WTC11 (cell line): ENCODE results near the gene GRIN1. TPM values are rescaled to one million over a fixed set of nuclear protein-coding genes. Genes with fewer than 3 reads are reported as not detected.

Experiments
- ATAC-seq: fragments of 200-7000 bp; cut with Tn5 transposase; 2 replicates; pipeline ENCODE4 v1.10.0; 2021; ENCODE audit warnings: mild to moderate bottlenecking, moderate library complexity
- CTCF ChIA-PET: fragments of 300-600 bp; sonication (Branson Sonifier 250); formaldehyde crosslinking; loops from one replicate; lab custom pipeline; 2021; ENCODE audit warnings: antibody characterized with exemption; lab: Charles Lee
- POLR2A ChIA-PET: fragments of 350-600 bp; sonication (Branson Sonifier 250); formaldehyde crosslinking; loops from one replicate; lab custom pipeline; 2021; ENCODE audit warnings: antibody characterized with exemption; lab: Charles Lee
- DNase-seq: peaks from one replicate; pipeline ENCODE4 v3.0.0; 2021; ENCODE audit warnings: low spot score
- H3K27ac Mint-ChIP-seq: 2 replicates; pipeline ENCODE4 v1.8.0; 2021; ENCODE audit warnings: mixed read lengths
- H3K27me3 Mint-ChIP-seq: 2 replicates; pipeline ENCODE4 v1.8.0; 2021; ENCODE audit warnings: low read depth, mild to moderate bottlenecking, moderate library complexity, mixed read lengths
- H3K36me3 Mint-ChIP-seq: 2 replicates; pipeline ENCODE4 v1.8.0; 2021; ENCODE audit warnings: mixed read lengths
- H3K4me1 Mint-ChIP-seq: 2 replicates; pipeline ENCODE4 v1.8.0; 2022; ENCODE audit warnings: mixed read lengths
- H3K4me3 Mint-ChIP-seq: 2 replicates; pipeline ENCODE4 v1.8.0; 2021; ENCODE audit warnings: mild to moderate bottlenecking, moderate library complexity, mixed read lengths
- H3K9me3 Mint-ChIP-seq: 2 replicates; pipeline ENCODE4 v1.8.0; 2021; ENCODE audit warnings: mixed read lengths
- AFF4 ChIP-seq: sonication (generic); formaldehyde crosslinking; IDR thresholded peaks from 2 replicates; pipeline ENCODE4 v1.8.1; 2023; ENCODE audit warnings: mild to moderate bottlenecking, missing genetic modification reagents, borderline replicate concordance
- ARID4B ChIP-seq: sonication (generic); formaldehyde crosslinking; IDR thresholded peaks from 2 replicates; pipeline ENCODE4 v1.8.0; 2023; ENCODE audit warnings: missing genetic modification reagents, mild to moderate bottlenecking, borderline replicate concordance
- ATF1 ChIP-seq: sonication (generic); formaldehyde crosslinking; IDR thresholded peaks from 2 replicates; pipeline ENCODE4 v1.8.1; 2023; ENCODE audit warnings: mild to moderate bottlenecking, moderate library complexity, missing genetic modification reagents
- CREM ChIP-seq: sonication (generic); formaldehyde crosslinking; IDR thresholded peaks from 2 replicates; pipeline ENCODE4 v1.8.1; 2022; ENCODE audit warnings: mild to moderate bottlenecking, missing genetic modification reagents, moderate library complexity
- E2F1 ChIP-seq: sonication (generic); formaldehyde crosslinking; IDR thresholded peaks from 2 replicates; pipeline ENCODE4 v1.8.0; 2022; ENCODE audit warnings: mild to moderate bottlenecking, missing genetic modification reagents
- FOXJ3 ChIP-seq: sonication (generic); formaldehyde crosslinking; IDR thresholded peaks from 2 replicates; pipeline ENCODE4 v1.9.0; 2021; ENCODE audit warnings: missing genetic modification reagents, mild to moderate bottlenecking, borderline replicate concordance
- FOXP4 ChIP-seq: sonication (generic); formaldehyde crosslinking; IDR thresholded peaks from 2 replicates; pipeline ENCODE4 v1.8.0; 2022; ENCODE audit warnings: mild to moderate bottlenecking, missing genetic modification reagents
- HMGXB4 ChIP-seq: sonication (generic); formaldehyde crosslinking; IDR thresholded peaks from 2 replicates; pipeline ENCODE4 v1.8.1; 2023; ENCODE audit warnings: mild to moderate bottlenecking, moderate library complexity, missing genetic modification reagents
- IRF1 ChIP-seq: sonication (generic); formaldehyde crosslinking; IDR thresholded peaks from 2 replicates; pipeline ENCODE4 v1.8.0; 2023; ENCODE audit warnings: missing genetic modification reagents
- MAX ChIP-seq: sonication (generic); formaldehyde crosslinking; IDR thresholded peaks from 2 replicates; pipeline ENCODE4 v1.8.0; 2022; ENCODE audit warnings: mild to moderate bottlenecking, missing genetic modification reagents
- RORB ChIP-seq: fragments of 250-450 bp; sonication (Bioruptor Pico); IDR thresholded peaks from 2 replicates; pipeline ENCODE4 v1.9.0; 2021; ENCODE audit warnings: mild to moderate bottlenecking
- SMAD4 ChIP-seq: sonication (generic); formaldehyde crosslinking; IDR thresholded peaks from 2 replicates; pipeline ENCODE4 v1.8.0; 2022; ENCODE audit warnings: mild to moderate bottlenecking, missing genetic modification reagents
- TEAD1 ChIP-seq: sonication (generic); formaldehyde crosslinking; IDR thresholded peaks from 2 replicates; pipeline ENCODE4 v1.8.0; 2022; ENCODE audit warnings: mild to moderate bottlenecking, missing genetic modification reagents
- ZNF219 ChIP-seq: sonication (generic); formaldehyde crosslinking; IDR thresholded peaks from 2 replicates; pipeline ENCODE4 v1.8.0; 2023; ENCODE audit warnings: missing genetic modification reagents, mild to moderate bottlenecking, borderline replicate concordance
- ZNF317 ChIP-seq: sonication (generic); formaldehyde crosslinking; IDR thresholded peaks from 2 replicates; pipeline ENCODE4 v1.8.1; 2023; ENCODE audit warnings: low read depth, mild to moderate bottlenecking, moderate library complexity, missing genetic modification reagents, borderline replicate concordance
- ZNF512 ChIP-seq: sonication (generic); formaldehyde crosslinking; IDR thresholded peaks from 2 replicates; pipeline ENCODE4 v1.8.1; 2022; ENCODE audit warnings: missing genetic modification reagents, borderline replicate concordance
- total RNA-seq: library from RNA; stranded (reverse); gene quantifications from 3 replicates; pipeline ENCODE4 v1.2.3, GENCODE V29; 2021

GRIN1 gene
- total RNA-seq, 1 experiment from 2014 or later = 4.1 TPM

GRCh38 chr9:137141976-137142936, 3.3 kb downstream of the GRIN1 start:
- DNase-seq (no peak), ATAC-seq (no peak)
- CTCF ChIA-PET = interaction anchor here (0.6 kb wide), 1 partner anchor 81 kb away, joined by 5 read pairs; no protein-coding TSS in a partner anchor
- TF ChIP-seq FOXJ3 (CRISPR knock-in tag) (no peak), RORB (no peak), CREM (CRISPR knock-in tag) (no peak), MAX (CRISPR knock-in tag) (no peak), FOXP4 (CRISPR knock-in tag) (no peak), SMAD4 (CRISPR knock-in tag) (no peak)
- no peak overlapping the region for H3K4me3 Mint-ChIP-seq
- POLR2A ChIA-PET = no interaction called here
- H3K36me3 Mint-ChIP-seq = no peaks in the 10 kb centered on the region
- H3K27ac Mint-ChIP-seq = no peak overlapping the region
- no peaks in the 10 kb centered on the region for H3K9me3 Mint-ChIP-seq
- peaks cover 6% of the 10 kb centered on the region; the same call in 1 of the 2 replicates for H3K4me1 Mint-ChIP-seq
- peaks cover 59% of the 10 kb centered on the region for H3K27me3 Mint-ChIP-seq

- H3K27me3 Mint-ChIP-seq = peaks cover 47% of the 10 kb centered on the region
- no peak for DNase-seq
- no peaks in the 10 kb centered on the region for H3K9me3 Mint-ChIP-seq
- no peak for ATAC-seq
- no peak overlapping the region for H3K4me3 Mint-ChIP-seq
- no peak overlapping the region for H3K27ac Mint-ChIP-seq
- CTCF ChIA-PET = no interaction called here
- no peaks in the 10 kb centered on the region; the same call in 1 of the 2 replicates for H3K4me1 Mint-ChIP-seq
- POLR2A ChIA-PET = no interaction called here
- no peaks in the 10 kb centered on the region for H3K36me3 Mint-ChIP-seq
- TF ChIP-seq ZNF317 (no peak), ATF1 (no peak), CREM (CRISPR knock-in tag) (no peak), ARID4B (CRISPR knock-in tag) (no peak), E2F1 (CRISPR knock-in tag) (no peak), AFF4 (CRISPR knock-in tag) (no peak), TEAD1 (CRISPR knock-in tag) (no peak), ZNF512 (no peak), FOXJ3 (CRISPR knock-in tag) (no peak), HMGXB4 (CRISPR knock-in tag) (no peak), ZNF219 (CRISPR knock-in tag) (no peak), IRF1 (no peak)
These were observed 4.5 kb downstream of the GRIN1 start for GRCh38 chr9:137143459-137143858.
